K562 (cell line): Measurements from ENCODE around the gene PLEKHO2. TPM values are rescaled to one million over a fixed set of nuclear protein-coding genes. Genes with fewer than 3 reads are reported as not detected.
A peak's percentile ranks its signal among the peaks of the same experiment; 100 is the strongest.

Experiments
- CBX5 ChIP-seq: IDR thresholded peaks from 2 replicates; pipeline ENCODE4 v1.6.1; 2014; ENCODE audit warnings: low read depth, borderline replicate concordance
- COPS2 ChIP-seq: fragments of 450-650 bp; conservative IDR thresholded peaks from 2 replicates; pipeline ENCODE4 v1.6.1; 2016; ENCODE audit warnings: mild to moderate bottlenecking, moderate library complexity
- EP400 ChIP-seq: fragments of 450-650 bp; IDR thresholded peaks from 2 replicates; pipeline ENCODE4 v1.6.1; 2017; ENCODE audit warnings: antibody characterized with exemption, mild to moderate bottlenecking, moderate library complexity
- ETV5 ChIP-seq: sonication (generic); formaldehyde crosslinking; IDR thresholded peaks from 2 replicates; pipeline ENCODE4 v1.4.0; 2020; ENCODE audit warnings: low read depth, mild to moderate bottlenecking, missing genetic modification reagents
- FOXM1 ChIP-seq, 2 experiments: fragments of 450-650 bp in 1 of 2; sonication (generic) in 1 of 2; formaldehyde crosslinking in 1 of 2; IDR thresholded peaks; 2 replicates each; pipeline versions ENCODE4 v1.6.1 to v1.9.0; 2017 to 2022; ENCODE audit warnings: low read depth in 2 of 2, mild to moderate bottlenecking in 2 of 2, missing genetic modification reagents in 1 of 2, moderate library complexity in 1 of 2
- GABPB1 ChIP-seq: sonication (generic); formaldehyde crosslinking; IDR thresholded peaks from 2 replicates; pipeline ENCODE4 v1.8.0; 2022; ENCODE audit warnings: mild to moderate bottlenecking, missing genetic modification reagents
- GABPB2 ChIP-seq: fragments of 250-450 bp; sonication (Bioruptor Pico); conservative IDR thresholded peaks from 2 replicates; pipeline ENCODE4 v1.5.1; 2021; ENCODE audit warnings: mild to moderate bottlenecking
- HMGN3 ChIP-seq: IDR thresholded peaks from 2 replicates; pipeline ENCODE4 v1.6.1; 2011; ENCODE audit warnings: borderline replicate concordance, low read depth, mild to moderate bottlenecking, mixed read lengths, low read length; ENCODE audit not compliant: insufficient read length; ENCODE audit errors: extremely low read depth
- KLF1 ChIP-seq: fragments of 450-650 bp; IDR thresholded peaks from 2 replicates; pipeline ENCODE4 v1.6.1; 2016; ENCODE audit warnings: missing genetic modification characterization, missing compliant biosample characterization
- MYBL2 ChIP-seq, 2 experiments: fragments of 450-650 bp in 1 of 2; sonication (generic) in 1 of 2; formaldehyde crosslinking in 1 of 2; IDR thresholded peaks; 2 replicates each; pipeline versions ENCODE4 v1.6.1 to v1.8.1; 2017 to 2022; ENCODE audit warnings: borderline replicate concordance in 1 of 2, inconsistent platforms in 1 of 2, low read depth in 1 of 2, mild to moderate bottlenecking in 1 of 2, missing genetic modification reagents in 1 of 2, moderate library complexity in 1 of 2
- NCOA1 ChIP-seq: fragments of 450-650 bp; IDR thresholded peaks from 2 replicates; pipeline ENCODE4 v1.6.1; 2016; ENCODE audit warnings: low read depth
- NONO ChIP-seq, 2 experiments: fragments of 200-400 bp in 1 of 2; fragments of 450-650 bp in 1 of 2; formaldehyde crosslinking in 1 of 2; IDR thresholded peaks; 2 replicates each; pipeline ENCODE4 v1.6.1; 2017; ENCODE audit warnings: low read depth in 2 of 2, mild to moderate bottlenecking in 2 of 2, moderate library complexity in 2 of 2, low read length in 1 of 2
- PRMT5 ChIP-seq: sonication (generic); formaldehyde crosslinking; IDR thresholded peaks from 2 replicates; pipeline ENCODE4 v1.5.0; 2020; ENCODE audit warnings: missing genetic modification reagents
- PYGO2 ChIP-seq: fragments of 450-650 bp; IDR thresholded peaks from 2 replicates; pipeline ENCODE4 v1.6.1; 2016; ENCODE audit warnings: mild to moderate bottlenecking, missing genetic modification characterization, moderate library complexity, missing compliant biosample characterization
- SMARCC2 ChIP-seq: fragments of 450-650 bp; IDR thresholded peaks from 2 replicates; pipeline ENCODE4 v1.6.1; 2017; ENCODE audit warnings: antibody characterized with exemption, moderate library complexity, mild to moderate bottlenecking, low read depth
- SP1 ChIP-seq: sonication (generic); formaldehyde crosslinking; IDR thresholded peaks from 2 replicates; pipeline ENCODE4 v1.8.1; 2022; ENCODE audit warnings: mild to moderate bottlenecking, missing genetic modification reagents
- TSC22D4 ChIP-seq: fragments of 450-650 bp; IDR thresholded peaks from 2 replicates; pipeline ENCODE4 v1.6.1; 2016; ENCODE audit warnings: missing genetic modification characterization, missing biosample characterization, control low read depth
- ZFX ChIP-seq: sonication (generic); formaldehyde crosslinking; IDR thresholded peaks from 2 replicates; pipeline ENCODE4 v1.8.0; 2022; ENCODE audit warnings: mild to moderate bottlenecking, missing genetic modification reagents, moderate library complexity
- ZNF197 ChIP-seq: fragments of 200-800 bp; sonication (Bioruptor generic); IDR thresholded peaks from 2 replicates; pipeline ENCODE4 v1.6.1; 2016; ENCODE audit warnings: low read depth, missing genetic modification characterization, missing compliant biosample characterization
- ZNF23 ChIP-seq: fragments of 250-450 bp; sonication (Bioruptor Pico); IDR thresholded peaks from 2 replicates; pipeline ENCODE4 v1.4.0; 2020; ENCODE audit warnings: mild to moderate bottlenecking
- ZNF41 ChIP-seq: fragments of 250-450 bp; sonication (Bioruptor Pico); conservative IDR thresholded peaks from 2 replicates; pipeline ENCODE4 v1.4.0; 2020; ENCODE audit warnings: mild to moderate bottlenecking
- ZNF785 ChIP-seq: fragments of 250-450 bp; sonication (Bioruptor Pico); IDR thresholded peaks from 2 replicates; pipeline ENCODE4 v1.4.0; 2020; ENCODE audit warnings: mild to moderate bottlenecking
- polyA plus RNA-seq, 8 experiments: library from polyadenylated mRNA; depleted of rRNA in 4 of 8; stranded (reverse) in 5 of 8; unstranded in 3 of 8; fragments of >200 nt; fragmentation: Nextera tagmentation in 2 of 8; fragmentation: Illumina TruSeq in 1 of 8; extraction: Ambion mirVana in 2 of 8; extraction: Trizol in 1 of 8; gene quantifications; 2 replicates each; pipeline versions ENCODE4 v1.2.1 to v1.2.3, GENCODE V29; 2011 to 2014; ENCODE audit warnings: inconsistent platforms in 1 of 8, missing spikeins in 1 of 8
- total RNA-seq, 7 experiments: library from RNA; depleted of rRNA in 6 of 7; stranded (reverse); fragments of >200 nt in 6 of 7; fragmentation: Illumina TruSeq in 2 of 7; extraction: Trizol in 2 of 7; gene quantifications; 2 replicates each; pipeline versions ENCODE4 v1.2.1 to v1.2.3, GENCODE V29; 2011 to 2021; ENCODE audit warnings: low replicate concordance in 1 of 7
- TF ChIP-seq, protein P1 (sequence below): fragments of 450-650 bp; formaldehyde crosslinking; IDR thresholded peaks from 2 replicates; pipeline ENCODE4 v1.4.0; 2022; ENCODE audit warnings: missing genetic modification characterization
- TF ChIP-seq, protein P2 (sequence below): fragments of 250-450 bp; sonication (Bioruptor Pico); IDR thresholded peaks from 2 replicates; pipeline ENCODE4 v1.5.1; 2021; ENCODE audit warnings: mild to moderate bottlenecking
- TF ChIP-seq, protein P3 (sequence below): IDR thresholded peaks from 2 replicates; pipeline ENCODE4 v1.6.1; 2014; ENCODE audit warnings: antibody characterized with exemption

Gene PLEKHO2
- total and polyA plus RNA-seq, 9 of the 15 experiments (the other 6 are each of a cell fraction or from before 2014, with no cell fraction given) = 0.24 to 8.8 (median 5.5) TPM

DNA sequence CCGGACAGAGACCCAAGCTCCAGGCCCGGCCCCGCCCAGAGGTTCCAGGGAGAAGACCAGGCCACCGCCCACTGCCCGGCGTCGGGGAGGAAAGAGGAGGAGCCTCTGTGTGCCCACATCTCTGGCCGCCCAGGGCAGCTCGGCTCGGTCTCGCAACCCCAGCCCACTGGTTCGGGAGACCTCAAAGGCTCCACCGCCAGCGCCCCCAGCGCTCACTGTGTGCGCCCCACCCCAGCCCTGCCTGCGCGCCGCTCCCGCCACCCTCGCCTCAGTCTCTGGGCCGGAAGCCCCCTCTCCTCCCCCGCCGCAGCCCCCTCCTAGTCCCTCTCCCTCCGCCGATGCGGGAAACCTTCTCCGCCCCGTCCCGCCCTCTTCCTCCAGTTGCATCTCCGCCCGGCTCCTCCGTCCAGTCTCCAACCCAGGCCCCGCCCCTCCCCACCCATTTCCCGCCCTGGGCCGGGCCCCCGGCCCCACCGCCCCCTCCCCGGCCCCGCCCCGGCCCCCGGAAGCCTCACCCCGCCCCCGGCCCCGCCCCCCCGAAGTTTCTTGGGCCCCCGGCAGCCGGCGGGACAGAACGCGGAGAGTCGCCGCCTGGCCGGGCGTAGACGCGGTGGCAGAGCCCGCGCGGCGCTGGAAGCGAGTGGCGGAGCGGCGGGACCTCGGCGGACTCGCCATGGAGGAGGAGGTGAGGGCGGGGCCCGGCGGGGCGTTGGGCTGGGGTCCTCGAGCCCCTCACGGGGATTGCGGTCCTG lies at the start of gene PLEKHO2 (continued):
- TF ChIP-seq CBX5 (no peak), HMGN3 (peak; percentile 13), ZNF197 (no peak), FOXM1 (IDR thresholded peaks at IDR 0.05; ENCODE audit: low read depth) (no peak), FOXM1 (CRISPR knock-in tag; IDR thresholded peaks at IDR 0.05; ENCODE audit: low read depth) (0 out of 2 replicates have a peak, but pooled peaks have one; percentile 29), EP400 (no peak), NCOA1 (no peak), ZNF785 (CRISPR knock-in tag) (no peak), ZFX (CRISPR knock-in tag) (peak; percentile 72), GABPB1 (CRISPR knock-in tag) (peak; percentile 69; the same call in 1 of the 2 replicates), MYBL2 (IDR thresholded peaks at IDR 0.05; ENCODE audit: low read depth) (no peak), MYBL2 (CRISPR knock-in tag; IDR thresholded peaks at IDR 0.05; ENCODE audit: borderline replicate concordance) (no peak), ZNF41 (no peak), KLF1 (tag) (no peak), SMARCC2 (no peak), SP1 (CRISPR knock-in tag) (peak; percentile 59; the same call in 1 of the 2 replicates), COPS2 (no peak), ZNF23 (CRISPR knock-in tag) (no peak), PRMT5 (no peak), ETV5 (CRISPR knock-in tag) (peak; percentile 79; the same call in 1 of the 2 replicates), GABPB2 (CRISPR knock-in tag) (no peak), TSC22D4 (tag) (no peak), PYGO2 (tag) (no peak), NONO (IDR thresholded peaks at IDR 0.05; ENCODE audit: low read depth in 2 of 2, low read length in 1 of 2) (peak in 1 of 2 experiments; percentile 80; a peak in 2 of 4 replicates)
- TF ChIP-seq, protein P1, sequence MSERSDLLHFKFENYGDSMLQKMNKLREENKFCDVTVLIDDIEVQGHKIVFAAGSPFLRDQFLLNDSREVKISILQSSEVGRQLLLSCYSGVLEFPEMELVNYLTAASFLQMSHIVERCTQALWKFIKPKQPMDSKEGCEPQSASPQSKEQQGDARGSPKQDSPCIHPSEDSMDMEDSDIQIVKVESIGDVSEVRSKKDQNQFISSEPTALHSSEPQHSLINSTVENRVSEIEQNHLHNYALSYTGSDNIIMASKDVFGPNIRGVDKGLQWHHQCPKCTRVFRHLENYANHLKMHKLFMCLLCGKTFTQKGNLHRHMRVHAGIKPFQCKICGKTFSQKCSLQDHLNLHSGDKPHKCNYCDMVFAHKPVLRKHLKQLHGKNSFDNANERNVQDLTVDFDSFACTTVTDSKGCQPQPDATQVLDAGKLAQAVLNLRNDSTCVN (CRISPR knock-in tag) = no peak
- TF ChIP-seq, protein P2, sequence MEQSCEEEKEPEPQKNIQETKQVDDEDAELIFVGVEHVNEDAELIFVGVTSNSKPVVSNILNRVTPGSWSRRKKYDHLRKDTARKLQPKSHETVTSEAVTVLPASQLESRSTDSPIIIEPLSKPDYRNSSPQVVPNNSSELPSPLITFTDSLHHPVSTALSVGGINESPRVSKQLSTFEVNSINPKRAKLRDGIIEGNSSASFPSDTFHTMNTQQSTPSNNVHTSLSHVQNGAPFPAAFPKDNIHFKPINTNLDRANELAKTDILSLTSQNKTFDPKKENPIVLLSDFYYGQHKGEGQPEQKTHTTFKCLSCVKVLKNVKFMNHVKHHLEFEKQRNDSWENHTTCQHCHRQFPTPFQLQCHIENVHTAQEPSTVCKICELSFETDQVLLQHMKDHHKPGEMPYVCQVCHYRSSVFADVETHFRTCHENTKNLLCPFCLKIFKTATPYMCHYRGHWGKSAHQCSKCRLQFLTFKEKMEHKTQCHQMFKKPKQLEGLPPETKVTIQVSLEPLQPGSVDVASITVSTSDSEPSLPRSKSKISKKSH (CRISPR knock-in tag) = no peak
- TF ChIP-seq, protein P3, sequence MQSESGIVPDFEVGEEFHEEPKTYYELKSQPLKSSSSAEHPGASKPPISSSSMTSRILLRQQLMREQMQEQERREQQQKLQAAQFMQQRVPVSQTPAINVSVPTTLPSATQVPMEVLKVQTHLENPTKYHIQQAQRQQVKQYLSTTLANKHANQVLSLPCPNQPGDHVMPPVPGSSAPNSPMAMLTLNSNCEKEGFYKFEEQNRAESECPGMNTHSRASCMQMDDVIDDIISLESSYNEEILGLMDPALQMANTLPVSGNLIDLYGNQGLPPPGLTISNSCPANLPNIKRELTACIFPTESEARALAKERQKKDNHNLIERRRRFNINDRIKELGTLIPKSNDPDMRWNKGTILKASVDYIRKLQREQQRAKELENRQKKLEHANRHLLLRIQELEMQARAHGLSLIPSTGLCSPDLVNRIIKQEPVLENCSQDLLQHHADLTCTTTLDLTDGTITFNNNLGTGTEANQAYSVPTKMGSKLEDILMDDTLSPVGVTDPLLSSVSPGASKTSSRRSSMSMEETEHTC = no peak
